GM12878 (cell line): ENCODE results near the gene RALGPS1. TPM values are rescaled to one million over a fixed set of nuclear protein-coding genes. Genes with fewer than 3 reads are reported as not detected.

ENCODE experiments used
- CBFB ChIP-seq: IDR thresholded peaks from 2 replicates; pipeline ENCODE4 v1.6.1; 2016; ENCODE audit warnings: antibody characterized with exemption, low read depth
- CTCF ChIP-seq, 3 experiments: IDR thresholded peaks in 2 of 3; conservative IDR thresholded peaks in 1 of 3; 2 replicates each; pipeline ENCODE4 v1.5.1; 2011; ENCODE audit warnings: low read depth in 3 of 3, low read length in 3 of 3, mild to moderate bottlenecking in 3 of 3, control low read depth in 2 of 3, moderate library complexity in 2 of 3, inconsistent platforms in 1 of 3, mixed read lengths in 1 of 3; ENCODE audit not compliant: control insufficient read depth in 2 of 3, insufficient read depth in 1 of 3; ENCODE audit errors: extremely low read depth in 1 of 3
- ETV6 ChIP-seq, 2 experiments: fragments of 450-650 bp in 1 of 2; IDR thresholded peaks in 1 of 2; conservative IDR thresholded peaks in 1 of 2; 2 replicates each; pipeline ENCODE4 v1.6.1; 2014; ENCODE audit warnings: antibody characterized with exemption in 1 of 2, borderline replicate concordance in 1 of 2, low read depth in 1 of 2, mild to moderate bottlenecking in 1 of 2, moderate library complexity in 1 of 2
- FOXK2 ChIP-seq: fragments of 450-650 bp; IDR thresholded peaks from 2 replicates; pipeline ENCODE4 v1.6.1; 2017; ENCODE audit warnings: mild to moderate bottlenecking, moderate library complexity
- HSF1 ChIP-seq: fragments of 150-350 bp; IDR thresholded peaks from 2 replicates; pipeline ENCODE4 v1.6.1; 2014; ENCODE audit warnings: mild to moderate bottlenecking, low read depth, low read length
- IKZF1 ChIP-seq: fragments of 450-650 bp; conservative IDR thresholded peaks from 2 replicates; pipeline ENCODE4 v1.6.1; 2017; ENCODE audit warnings: antibody characterized with exemption, mild to moderate bottlenecking
- IKZF2 ChIP-seq, 2 experiments: fragments of 450-650 bp; IDR thresholded peaks; 2 replicates each; pipeline ENCODE4 v1.6.1; 2017; ENCODE audit warnings: mild to moderate bottlenecking in 2 of 2, moderate library complexity in 2 of 2
- JUND ChIP-seq: IDR thresholded peaks from 2 replicates; pipeline ENCODE4 v1.6.1; 2012; ENCODE audit warnings: low read depth, mild to moderate bottlenecking, low read length, improper control_type of control experiment, moderate library complexity
- KDM1A ChIP-seq: fragments of 200-600 bp; sonication (generic); IDR thresholded peaks from 2 replicates; pipeline ENCODE4 v1.6.1; 2016; ENCODE audit warnings: borderline replicate concordance
- NR2F1 ChIP-seq: fragments of 450-650 bp; conservative IDR thresholded peaks from 2 replicates; pipeline ENCODE4 v1.6.1; 2017; ENCODE audit warnings: mild to moderate bottlenecking
- NRF1 ChIP-seq: conservative IDR thresholded peaks from 2 replicates; pipeline ENCODE4 v1.6.1; 2011; ENCODE audit warnings: mild to moderate bottlenecking, low read depth, low read length, improper control_type of control experiment
- SMAD5 ChIP-seq: IDR thresholded peaks from 2 replicates; pipeline ENCODE4 v1.6.1; 2016; ENCODE audit warnings: antibody characterized with exemption, low read depth
- SRF ChIP-seq, 2 experiments: IDR thresholded peaks; 2 replicates each; pipeline ENCODE4 v1.6.1; 2011; ENCODE audit warnings: low read depth in 2 of 2, low read length in 2 of 2, mild to moderate bottlenecking in 1 of 2, moderate library complexity in 1 of 2
- STAT3 ChIP-seq: IDR thresholded peaks from 2 replicates; pipeline ENCODE4 v1.6.1; 2011; ENCODE audit warnings: low read depth, low read length, improper control_type of control experiment
- TBL1XR1 ChIP-seq: IDR thresholded peaks from 2 replicates; pipeline ENCODE4 v1.6.1; 2012; ENCODE audit warnings: low read depth, low read length, improper control_type of control experiment
- ZNF384 ChIP-seq: IDR thresholded peaks from 2 replicates; pipeline ENCODE4 v1.6.1; 2012; ENCODE audit warnings: low read depth, mild to moderate bottlenecking, low read length, improper control_type of control experiment, borderline replicate concordance
- ZNF592 ChIP-seq: fragments of 450-650 bp; IDR thresholded peaks from 2 replicates; pipeline ENCODE4 v1.6.1; 2017; ENCODE audit warnings: mild to moderate bottlenecking, moderate library complexity
- polyA plus RNA-seq, 11 experiments: library from polyadenylated mRNA; depleted of rRNA in 4 of 11; unstranded in 6 of 11; stranded (reverse) in 5 of 11; fragments of >200 nt; fragmentation: Nextera tagmentation in 4 of 11; fragmentation: Illumina TruSeq in 1 of 11; extraction: Ambion mirVana in 4 of 11; extraction: Trizol in 1 of 11; gene quantifications; 1 replicate in 1 of 11; 2 replicates in 10 of 11; pipeline versions ENCODE4 v1.2.1 to v1.2.3, GENCODE V29; 2011 to 2016; ENCODE audit warnings: inconsistent platforms in 2 of 11, missing spikeins in 2 of 11, low read depth in 1 of 11
- total RNA-seq, 4 experiments: library from RNA; depleted of rRNA in 3 of 4; stranded (reverse); fragments of >200 nt in 3 of 4; fragmentation: Illumina TruSeq in 1 of 4; extraction: Trizol in 1 of 4; gene quantifications; 2 replicates each; pipeline versions ENCODE4 v1.2.1 to v1.2.3, GENCODE V29; 2013 to 2021
- TF ChIP-seq, protein P1 (sequence below): fragments of 450-650 bp; IDR thresholded peaks from 2 replicates; pipeline ENCODE4 v1.6.1; 2016; ENCODE audit warnings: mild to moderate bottlenecking, moderate library complexity, borderline replicate concordance

The RALGPS1 gene
- total and polyA plus RNA-seq, 10 of the 15 experiments (the other 5 are each of a cell fraction or from before 2014, with no cell fraction given), result 0.13 to 5.6 (median 2.7) TPM

DNA sequence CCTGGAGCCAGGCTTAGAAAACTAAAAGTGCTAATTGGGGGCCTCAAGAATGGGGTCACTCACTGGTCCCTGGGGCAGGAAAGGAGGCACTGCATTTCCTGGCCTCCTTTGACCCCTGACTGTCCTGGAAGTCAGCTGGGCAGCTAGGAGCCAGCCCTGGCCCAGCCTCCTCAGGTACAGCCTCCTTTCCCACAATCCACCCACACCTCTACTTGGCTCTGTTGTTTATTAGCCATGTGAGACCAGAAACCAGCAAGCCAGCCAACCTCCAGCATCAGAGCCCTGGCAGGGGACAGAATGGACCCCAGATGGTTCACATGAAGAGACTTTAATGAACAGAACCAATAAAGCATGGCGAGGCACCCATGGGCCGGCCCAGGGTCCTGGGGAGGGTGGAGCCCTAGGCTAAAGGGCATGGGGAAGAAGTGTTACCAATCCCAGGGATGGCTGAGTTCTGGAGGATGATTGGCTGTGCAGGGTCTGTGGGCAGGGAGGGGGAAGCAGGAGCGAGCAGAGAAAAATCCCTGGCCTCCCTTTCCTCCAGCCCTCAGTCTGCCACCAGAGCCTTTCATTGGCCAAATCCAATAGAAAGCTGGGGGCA lies 263.2 kb downstream of the RALGPS1 start (continued):
- no peak for TF ChIP-seq SMAD5
- peak; percentile 64; the same call in 1 of the 2 replicates for TF ChIP-seq ZNF592
- TF ChIP-seq, protein P1, sequence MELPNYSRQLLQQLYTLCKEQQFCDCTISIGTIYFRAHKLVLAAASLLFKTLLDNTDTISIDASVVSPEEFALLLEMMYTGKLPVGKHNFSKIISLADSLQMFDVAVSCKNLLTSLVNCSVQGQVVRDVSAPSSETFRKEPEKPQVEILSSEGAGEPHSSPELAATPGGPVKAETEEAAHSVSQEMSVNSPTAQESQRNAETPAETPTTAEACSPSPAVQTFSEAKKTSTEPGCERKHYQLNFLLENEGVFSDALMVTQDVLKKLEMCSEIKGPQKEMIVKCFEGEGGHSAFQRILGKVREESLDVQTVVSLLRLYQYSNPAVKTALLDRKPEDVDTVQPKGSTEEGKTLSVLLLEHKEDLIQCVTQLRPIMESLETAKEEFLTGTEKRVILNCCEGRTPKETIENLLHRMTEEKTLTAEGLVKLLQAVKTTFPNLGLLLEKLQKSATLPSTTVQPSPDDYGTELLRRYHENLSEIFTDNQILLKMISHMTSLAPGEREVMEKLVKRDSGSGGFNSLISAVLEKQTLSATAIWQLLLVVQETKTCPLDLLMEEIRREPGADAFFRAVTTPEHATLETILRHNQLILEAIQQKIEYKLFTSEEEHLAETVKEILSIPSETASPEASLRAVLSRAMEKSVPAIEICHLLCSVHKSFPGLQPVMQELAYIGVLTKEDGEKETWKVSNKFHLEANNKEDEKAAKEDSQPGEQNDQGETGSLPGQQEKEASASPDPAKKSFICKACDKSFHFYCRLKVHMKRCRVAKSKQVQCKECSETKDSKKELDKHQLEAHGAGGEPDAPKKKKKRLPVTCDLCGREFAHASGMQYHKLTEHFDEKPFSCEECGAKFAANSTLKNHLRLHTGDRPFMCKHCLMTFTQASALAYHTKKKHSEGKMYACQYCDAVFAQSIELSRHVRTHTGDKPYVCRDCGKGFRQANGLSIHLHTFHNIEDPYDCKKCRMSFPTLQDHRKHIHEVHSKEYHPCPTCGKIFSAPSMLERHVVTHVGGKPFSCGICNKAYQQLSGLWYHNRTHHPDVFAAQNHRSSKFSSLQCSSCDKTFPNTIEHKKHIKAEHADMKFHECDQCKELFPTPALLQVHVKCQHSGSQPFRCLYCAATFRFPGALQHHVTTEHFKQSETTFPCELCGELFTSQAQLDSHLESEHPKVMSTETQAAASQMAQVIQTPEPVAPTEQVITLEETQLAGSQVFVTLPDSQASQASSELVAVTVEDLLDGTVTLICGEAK, result no peak
- no peak for TF ChIP-seq FOXK2
- TF ChIP-seq NRF1, result no peak
- TF ChIP-seq IKZF2 (IDR thresholded peaks at IDR 0.05), result peak in 1 of 2 experiments; percentile 27; a peak in 1 of 4 replicates
- TF ChIP-seq KDM1A, result no peak
- peak; percentile 41; the same call in 1 of the 2 replicates for TF ChIP-seq NR2F1
- TF ChIP-seq TBL1XR1, result no peak
- no peak for TF ChIP-seq JUND
- TF ChIP-seq CBFB, result no peak
- peak; percentile 68 for TF ChIP-seq IKZF1
- no peak for TF ChIP-seq ETV6 (conservative IDR thresholded peaks at IDR 0.05 in 1 of 2, IDR thresholded peaks at IDR 0.05 in 1 of 2; ENCODE audit: borderline replicate concordance in 1 of 2, low read depth in 1 of 2)
- no peak for TF ChIP-seq HSF1
- no peak for TF ChIP-seq ZNF384
- TF ChIP-seq CTCF (IDR thresholded peaks at IDR 0.05 in 2 of 3, conservative IDR thresholded peaks at IDR 0.05 in 1 of 3; ENCODE audit: control insufficient read depth in 2 of 3, extremely low read depth in 1 of 3, insufficient read depth in 1 of 3, low read depth in 3 of 3, low read length in 3 of 3), result no peak
- TF ChIP-seq SRF (IDR thresholded peaks at IDR 0.05; ENCODE audit: low read depth in 2 of 2, low read length in 2 of 2), result no peak
- no peak for TF ChIP-seq STAT3
